Measurements from ENCODE around the gene LMNTD2.

GRCh38 chr11:574632-575312, 14.2 kb upstream of the LMNTD2 start:
- TF ChIP-seq, protein P1, sequence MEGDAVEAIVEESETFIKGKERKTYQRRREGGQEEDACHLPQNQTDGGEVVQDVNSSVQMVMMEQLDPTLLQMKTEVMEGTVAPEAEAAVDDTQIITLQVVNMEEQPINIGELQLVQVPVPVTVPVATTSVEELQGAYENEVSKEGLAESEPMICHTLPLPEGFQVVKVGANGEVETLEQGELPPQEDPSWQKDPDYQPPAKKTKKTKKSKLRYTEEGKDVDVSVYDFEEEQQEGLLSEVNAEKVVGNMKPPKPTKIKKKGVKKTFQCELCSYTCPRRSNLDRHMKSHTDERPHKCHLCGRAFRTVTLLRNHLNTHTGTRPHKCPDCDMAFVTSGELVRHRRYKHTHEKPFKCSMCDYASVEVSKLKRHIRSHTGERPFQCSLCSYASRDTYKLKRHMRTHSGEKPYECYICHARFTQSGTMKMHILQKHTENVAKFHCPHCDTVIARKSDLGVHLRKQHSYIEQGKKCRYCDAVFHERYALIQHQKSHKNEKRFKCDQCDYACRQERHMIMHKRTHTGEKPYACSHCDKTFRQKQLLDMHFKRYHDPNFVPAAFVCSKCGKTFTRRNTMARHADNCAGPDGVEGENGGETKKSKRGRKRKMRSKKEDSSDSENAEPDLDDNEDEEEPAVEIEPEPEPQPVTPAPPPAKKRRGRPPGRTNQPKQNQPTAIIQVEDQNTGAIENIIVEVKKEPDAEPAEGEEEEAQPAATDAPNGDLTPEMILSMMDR (IDR thresholded peaks at IDR 0.05) = no peak
- no peak for TF ChIP-seq EP300 (IDR thresholded peaks at IDR 0.05)
- no peak for TF ChIP-seq POLR2A (IDR thresholded peaks at IDR 0.05)

All from tibial nerve (tissue), 4 donors.